HepG2 (cell line): Measurements from ENCODE around the gene LRSAM1. TPM values are rescaled to one million over a fixed set of nuclear protein-coding genes. Genes with fewer than 3 reads are reported as not detected.

ENCODE experiments used
- ATF1 ChIP-seq: IDR thresholded peaks from 2 replicates; pipeline ENCODE4 v1.6.1; 2016; ENCODE audit warnings: mild to moderate bottlenecking, control low read depth
- HOXD1 ChIP-seq: sonication (generic); formaldehyde crosslinking; IDR thresholded peaks from 2 replicates; pipeline ENCODE4 v1.5.0; 2020; ENCODE audit warnings: missing genetic modification reagents
- JARID2 ChIP-seq: sonication (generic); formaldehyde crosslinking; IDR thresholded peaks from 2 replicates; pipeline ENCODE4 v1.8.1; 2023; ENCODE audit warnings: missing genetic modification reagents, inconsistent platforms; ENCODE audit not compliant: insufficient replicate concordance
- KDM3A ChIP-seq: IDR thresholded peaks from 2 replicates; pipeline ENCODE4 v1.6.1; 2018; ENCODE audit warnings: low read depth, missing compliant biosample characterization
- LCORL ChIP-seq, 2 experiments: fragments of 450-650 bp in 1 of 2; sonication (generic) in 1 of 2; formaldehyde crosslinking in 1 of 2; IDR thresholded peaks; 2 replicates each; pipeline versions ENCODE4 v1.5.0 to v1.6.1; 2017 to 2020; ENCODE audit warnings: antibody characterized with exemption in 1 of 2, missing genetic modification reagents in 1 of 2
- MBD4 ChIP-seq: IDR thresholded peaks from 2 replicates; pipeline ENCODE4 v1.6.1; 2012; ENCODE audit warnings: low read length, inconsistent platforms, borderline replicate concordance
- MXD1 ChIP-seq: sonication (generic); formaldehyde crosslinking; IDR thresholded peaks from 2 replicates; pipeline ENCODE4 v1.4.0; 2020; ENCODE audit warnings: mild to moderate bottlenecking, missing genetic modification reagents
- NFIB ChIP-seq: sonication (generic); formaldehyde crosslinking; IDR thresholded peaks from 2 replicates; pipeline ENCODE4 v1.9.0; 2021; ENCODE audit warnings: missing genetic modification reagents, mild to moderate bottlenecking, borderline replicate concordance
- RAD21 ChIP-seq: fragments of 450-650 bp; formaldehyde crosslinking; IDR thresholded peaks from 2 replicates; pipeline ENCODE4 v1.5.0; 2020; ENCODE audit warnings: mild to moderate bottlenecking
- SETDB1 ChIP-seq: sonication (generic); formaldehyde crosslinking; IDR thresholded peaks from 2 replicates; pipeline ENCODE4 v1.5.1; 2020; ENCODE audit warnings: missing genetic modification reagents, mild to moderate bottlenecking, borderline replicate concordance
- SIN3B ChIP-seq: fragments of 150-350 bp; IDR thresholded peaks from 2 replicates; pipeline ENCODE4 v1.6.1; 2014; ENCODE audit warnings: low read length
- SOX13 ChIP-seq, 3 experiments: fragments of 450-650 bp in 1 of 3; sonication (generic) in 1 of 3; formaldehyde crosslinking in 1 of 3; IDR thresholded peaks in 2 of 3; conservative IDR thresholded peaks in 1 of 3; 2 replicates each; pipeline versions ENCODE4 v1.5.0 to v1.6.1; 2016 to 2020; ENCODE audit warnings: antibody characterized with exemption in 1 of 3, mild to moderate bottlenecking in 1 of 3, missing compliant biosample characterization in 1 of 3, missing genetic modification reagents in 1 of 3, moderate library complexity in 1 of 3
- SP140L ChIP-seq: sonication (generic); formaldehyde crosslinking; IDR thresholded peaks from 2 replicates; pipeline ENCODE4 v1.4.0; 2020; ENCODE audit warnings: missing genetic modification reagents, borderline replicate concordance
- THYN1 ChIP-seq: sonication (generic); formaldehyde crosslinking; IDR thresholded peaks from 2 replicates; pipeline ENCODE4 v1.8.1; 2023; ENCODE audit warnings: low read depth, mild to moderate bottlenecking, moderate library complexity, missing genetic modification reagents, borderline replicate concordance
- ZBTB25 ChIP-seq: IDR thresholded peaks from 2 replicates; pipeline ENCODE4 v1.6.1; 2018; ENCODE audit warnings: missing genetic modification reagents
- ZBTB37 ChIP-seq: sonication (generic); formaldehyde crosslinking; IDR thresholded peaks from 2 replicates; pipeline ENCODE4 v1.4.0; 2020; ENCODE audit warnings: mild to moderate bottlenecking, missing genetic modification reagents
- ZFP91 ChIP-seq: sonication (generic); formaldehyde crosslinking; IDR thresholded peaks from 2 replicates; pipeline ENCODE4 v1.9.0; 2022; ENCODE audit warnings: missing genetic modification reagents, mild to moderate bottlenecking, borderline replicate concordance
- ZKSCAN5 ChIP-seq: sonication (generic); formaldehyde crosslinking; IDR thresholded peaks from 2 replicates; pipeline ENCODE4 v1.5.1; 2020; ENCODE audit warnings: mild to moderate bottlenecking, missing genetic modification reagents
- ZNF367 ChIP-seq: sonication (generic); formaldehyde crosslinking; IDR thresholded peaks from 2 replicates; pipeline ENCODE4 v1.4.0; 2020; ENCODE audit warnings: missing genetic modification reagents, borderline replicate concordance
- ZNF558 ChIP-seq: sonication (generic); formaldehyde crosslinking; IDR thresholded peaks from 2 replicates; pipeline ENCODE4 v1.9.0; 2022; ENCODE audit warnings: mild to moderate bottlenecking, missing genetic modification reagents, borderline replicate concordance
- ZNF703 ChIP-seq: sonication (generic); formaldehyde crosslinking; IDR thresholded peaks from 2 replicates; pipeline ENCODE4 v1.5.1; 2020; ENCODE audit warnings: missing genetic modification reagents, mild to moderate bottlenecking, moderate library complexity, borderline replicate concordance
- ZNF766 ChIP-seq: sonication (generic); formaldehyde crosslinking; IDR thresholded peaks from 2 replicates; pipeline ENCODE4 v1.5.0; 2020; ENCODE audit warnings: missing genetic modification reagents, borderline replicate concordance
- ZNF775 ChIP-seq: sonication (generic); formaldehyde crosslinking; IDR thresholded peaks from 2 replicates; pipeline ENCODE4 v1.4.0; 2020; ENCODE audit warnings: missing genetic modification reagents, mild to moderate bottlenecking, moderate library complexity, borderline replicate concordance
- ZSCAN22 ChIP-seq: sonication (generic); formaldehyde crosslinking; IDR thresholded peaks from 2 replicates; pipeline ENCODE4 v1.4.0; 2020; ENCODE audit warnings: mild to moderate bottlenecking, missing genetic modification reagents
- polyA plus RNA-seq, 8 experiments: library from polyadenylated mRNA; depleted of rRNA in 3 of 8; stranded (reverse) in 7 of 8; unstranded in 1 of 8; fragments of >200 nt; fragmentation: Illumina TruSeq in 4 of 8; extraction: Trizol in 4 of 8; gene quantifications; 2 replicates each; pipeline versions ENCODE4 v1.2.1 to v1.2.3, GENCODE V29; 2011 to 2016; ENCODE audit warnings: low read depth in 4 of 8, missing spikeins in 1 of 8, mixed read lengths in 1 of 8; ENCODE audit not compliant: insufficient read depth in 1 of 8
- total RNA-seq, 5 experiments: library from RNA; depleted of rRNA; stranded (reverse); fragments of >200 nt; fragmentation: Illumina TruSeq; extraction: Trizol; gene quantifications; 2 replicates each; pipeline ENCODE4 v1.2.3, GENCODE V29; 2016; ENCODE audit warnings: low read depth in 1 of 5

Gene LRSAM1
- total and polyA plus RNA-seq, 2 of the 13 experiments (the other 11 are each of a cell fraction or from before 2014, with no cell fraction given), result 8.7 to 10.2 TPM

- TF ChIP-seq MXD1 (CRISPR knock-in tag) (peak; percentile 52; the same call in 1 of the 2 replicates), ZNF766 (CRISPR knock-in tag) (peak; percentile 54; the same call in 1 of the 2 replicates), ZNF775 (CRISPR knock-in tag) (peak; percentile 91; the same call in 1 of the 2 replicates), ZNF703 (CRISPR knock-in tag) (no peak; the same call in 1 of the 2 replicates), ATF1 (CRISPR knock-in tag) (peak; percentile 94), ZNF367 (CRISPR knock-in tag) (peak; percentile 77; the same call in 1 of the 2 replicates), SETDB1 (CRISPR knock-in tag) (no peak), RAD21 (CRISPR knock-in tag) (peak; percentile 41), MBD4 (no peak), JARID2 (CRISPR knock-in tag) (no peak), ZBTB37 (CRISPR knock-in tag) (no peak), ZBTB25 (CRISPR knock-in tag) (peak; percentile 68; the same call in 1 of the 2 replicates), KDM3A (peak; percentile 72; the same call in 1 of the 2 replicates), THYN1 (CRISPR knock-in tag) (no peak), SOX13 (IDR thresholded peaks at IDR 0.05) (peak; percentile 64; the same call in 1 of the 2 replicates), SOX13 (CRISPR knock-in tag; conservative IDR thresholded peaks at IDR 0.05 in 1 of 2, IDR thresholded peaks at IDR 0.05 in 1 of 2) (peak in 1 of 2 experiments; percentile 49; a peak in 1 of 4 replicates), LCORL (IDR thresholded peaks at IDR 0.05) (no peak), LCORL (CRISPR knock-in tag; IDR thresholded peaks at IDR 0.05) (peak; percentile 80), ZKSCAN5 (CRISPR knock-in tag) (no peak), HOXD1 (CRISPR knock-in tag) (0 out of 2 replicates have a peak, but pooled peaks have one; percentile 15), SIN3B (peak; percentile 48; the same call in 1 of the 2 replicates), ZFP91 (CRISPR knock-in tag) (peak; percentile 91), ZSCAN22 (CRISPR knock-in tag) (peak; percentile 81), ZNF558 (CRISPR knock-in tag) (peak; percentile 95; the same call in 1 of the 2 replicates), SP140L (CRISPR knock-in tag) (no peak), NFIB (CRISPR knock-in tag) (0 out of 2 replicates have a peak, but pooled peaks have one; percentile 12)
Measured at GRCh38 chr9:127450830-127451607, at the start of gene LRSAM1, which contains the start of gene RPL12 (continued).
